Uterus (tissue), 2 donors: ENCODE data around the gene TGFA.

Experiments
- CTCF ChIP-seq, 4 experiments: fragments of 200-600 bp in 2 of 4; fragments of 450-650 bp in 2 of 4; sonication (generic) in 2 of 4; IDR thresholded peaks; one replicate each; pipeline ENCODE4 v1.5.1; 2016 to 2019; ENCODE audit warnings: antibody characterized with exemption in 4 of 4, mild to moderate bottlenecking in 2 of 4, moderate library complexity in 1 of 4
- POLR2A ChIP-seq, 2 donors: fragments of 450-650 bp; IDR thresholded peaks; one replicate each; pipeline ENCODE4 v1.6.1; 2016; ENCODE audit warnings: antibody characterized with exemption in 2 of 2, mild to moderate bottlenecking in 1 of 2, moderate library complexity in 1 of 2

GRCh38 chr2:70443078-70443465, 110.6 kb downstream of the TGFA start:
- TF ChIP-seq CTCF (IDR thresholded peaks at IDR 0.05), result no peak
- TF ChIP-seq POLR2A (IDR thresholded peaks at IDR 0.05), result no peak
